HL-60 (cell line): ENCODE data around the gene THSD7B.

Experiments
- DNase-seq, 2 experiments: peaks; one replicate each; pipeline ENCODE4 v3.0.0-alpha.2; 2010 to 2020; ENCODE audit warnings: low read depth in 1 of 2, low spot score in 1 of 2
- H3K27ac ChIP-seq: fragments of 250-450 bp; sonication (Bioruptor Pico); replicated peaks from 2 replicates; pipeline ENCODE4 v1.5.1; 2020; ENCODE audit warnings: mild to moderate bottlenecking, moderate library complexity
- H3K27me3 ChIP-seq: fragments of 250-450 bp; sonication (Bioruptor Pico); 2 replicates; pipeline ENCODE4 v1.5.1; 2021; ENCODE audit warnings: mild to moderate bottlenecking, moderate library complexity; ENCODE audit not compliant: insufficient read depth, poor library complexity, severe bottlenecking
- H3K4me3 ChIP-seq: replicated peaks from 2 replicates; pipeline ENCODE4 v1.5.1; 2011; ENCODE audit warnings: mild to moderate bottlenecking, control low read depth, low read length; ENCODE audit not compliant: insufficient read depth
- CTCF ChIP-seq: IDR thresholded peaks from one replicate; pipeline ENCODE4 v1.5.1; 2011; ENCODE audit warnings: low read length, control low read depth, inconsistent platforms; ENCODE audit not compliant: insufficient read depth
- GABPA ChIP-seq: IDR thresholded peaks from 2 replicates; pipeline ENCODE4 v1.6.1; 2012; ENCODE audit warnings: low read depth
- POLR2AphosphoS5 ChIP-seq: IDR thresholded peaks from 2 replicates; pipeline ENCODE4 v1.6.1; 2012; ENCODE audit warnings: low read depth
- REST ChIP-seq: IDR thresholded peaks from 2 replicates; pipeline ENCODE4 v1.6.1; 2012; ENCODE audit warnings: low read depth; ENCODE audit not compliant: insufficient replicate concordance
- SPI1 ChIP-seq: IDR thresholded peaks from 2 replicates; pipeline ENCODE4 v1.6.1; 2012; ENCODE audit warnings: low read depth, mild to moderate bottlenecking, borderline replicate concordance

The THSD7B gene

GRCh38 chr2:137165968-137166367 is 400.6 kb downstream of the THSD7B start:
- DNase-seq = no peak
- Histone ChIP-seq H3K27ac (no peak overlapping the region), H3K27me3 (no peaks in the 10 kb centered on the region), H3K4me3 (no peak overlapping the region)
- TF ChIP-seq CTCF (no peak), POLR2AphosphoS5 (no peak), REST (no peak), GABPA (no peak), SPI1 (no peak)

- H3K4me3 ChIP-seq = no peak overlapping the region
- H3K27ac ChIP-seq = no peak overlapping the region
- H3K27me3 ChIP-seq = no peaks in the 10 kb centered on the region
- TF ChIP-seq CTCF = no peak
- no peak for TF ChIP-seq GABPA
- no peak for TF ChIP-seq POLR2AphosphoS5
- TF ChIP-seq SPI1 = no peak
- DNase-seq = no peak
Observed at GRCh38 chr2:137167651-137168050, 402.3 kb downstream of the THSD7B start.

- DNase-seq = no peak
- Histone ChIP-seq H3K27me3 (no peaks in the 10 kb centered on the region), H3K27ac (no peak overlapping the region), H3K4me3 (no peak overlapping the region)
- TF ChIP-seq REST (no peak), POLR2AphosphoS5 (no peak), GABPA (no peak)
Observed at GRCh38 chr2:137168552-137168951, 403.2 kb downstream of the THSD7B start.

- no peak for DNase-seq
- Histone ChIP-seq H3K27ac (no peak overlapping the region), H3K27me3 (no peaks in the 10 kb centered on the region), H3K4me3 (no peak overlapping the region)
- TF ChIP-seq REST = no peak
Observed at GRCh38 chr2:137172162-137172561, 406.8 kb downstream of the THSD7B start.
